Chondrocyte (in vitro differentiated cells): ENCODE results near the gene ARHGAP32. TPM values are rescaled to one million over a fixed set of nuclear protein-coding genes. Genes with fewer than 3 reads are reported as not detected.

ENCODE experiments used
- DNase-seq: peaks from one replicate; pipeline ENCODE4 v3.0.0; 2021; ENCODE audit warnings: mixed read lengths, low spot score
- H3K27ac Mint-ChIP-seq: one replicate; pipeline ENCODE4 v1.8.0; 2021; ENCODE audit warnings: mild to moderate bottlenecking, moderate library complexity, mixed read lengths; ENCODE audit not compliant: unreplicated experiment
- H3K27me3 Mint-ChIP-seq: 2 replicates; pipeline ENCODE4 v1.8.0; 2021; ENCODE audit warnings: low read depth, mixed read lengths
- H3K36me3 Mint-ChIP-seq: 2 replicates; pipeline ENCODE4 v1.8.0; 2021; ENCODE audit warnings: low read depth, mixed read lengths
- H3K4me1 Mint-ChIP-seq: 2 replicates; pipeline ENCODE4 v1.8.0; 2021; ENCODE audit warnings: low read depth, mild to moderate bottlenecking, mixed read lengths
- H3K4me3 Mint-ChIP-seq: one replicate; pipeline ENCODE4 v1.8.0; 2021; ENCODE audit warnings: mild to moderate bottlenecking, moderate library complexity, mixed read lengths; ENCODE audit not compliant: unreplicated experiment
- H3K9me3 Mint-ChIP-seq: 2 replicates; pipeline ENCODE4 v1.8.0; 2021; ENCODE audit warnings: low read depth, mixed read lengths
- total RNA-seq: library from RNA; stranded (reverse); gene quantifications from 3 replicates; pipeline ENCODE4 v1.2.1, GENCODE V29; 2021
- TF ChIP-seq, protein P1 (sequence below): fragments of 200-600 bp; sonication (generic); IDR thresholded peaks from 2 replicates; pipeline ENCODE4 v1.5.0; 2021; ENCODE audit warnings: antibody characterized with exemption, mild to moderate bottlenecking, moderate library complexity

Gene ARHGAP32
- total RNA-seq, 1 donor from 2014 or later = 15.8 TPM

- Mint-ChIP-seq H3K4me3 (no peak overlapping the region), H3K36me3 (peaks cover 2% of the 10 kb centered on the region), H3K4me1 (peaks cover 16% of the 10 kb centered on the region), H3K27me3 (no peaks in the 10 kb centered on the region), H3K27ac (no peak overlapping the region), H3K9me3 (peaks cover 7% of the 10 kb centered on the region)
- no peak for DNase-seq
- TF ChIP-seq, protein P1, sequence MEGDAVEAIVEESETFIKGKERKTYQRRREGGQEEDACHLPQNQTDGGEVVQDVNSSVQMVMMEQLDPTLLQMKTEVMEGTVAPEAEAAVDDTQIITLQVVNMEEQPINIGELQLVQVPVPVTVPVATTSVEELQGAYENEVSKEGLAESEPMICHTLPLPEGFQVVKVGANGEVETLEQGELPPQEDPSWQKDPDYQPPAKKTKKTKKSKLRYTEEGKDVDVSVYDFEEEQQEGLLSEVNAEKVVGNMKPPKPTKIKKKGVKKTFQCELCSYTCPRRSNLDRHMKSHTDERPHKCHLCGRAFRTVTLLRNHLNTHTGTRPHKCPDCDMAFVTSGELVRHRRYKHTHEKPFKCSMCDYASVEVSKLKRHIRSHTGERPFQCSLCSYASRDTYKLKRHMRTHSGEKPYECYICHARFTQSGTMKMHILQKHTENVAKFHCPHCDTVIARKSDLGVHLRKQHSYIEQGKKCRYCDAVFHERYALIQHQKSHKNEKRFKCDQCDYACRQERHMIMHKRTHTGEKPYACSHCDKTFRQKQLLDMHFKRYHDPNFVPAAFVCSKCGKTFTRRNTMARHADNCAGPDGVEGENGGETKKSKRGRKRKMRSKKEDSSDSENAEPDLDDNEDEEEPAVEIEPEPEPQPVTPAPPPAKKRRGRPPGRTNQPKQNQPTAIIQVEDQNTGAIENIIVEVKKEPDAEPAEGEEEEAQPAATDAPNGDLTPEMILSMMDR = no peak
Observed at GRCh38 chr11:129204150-129204838, 12.2 kb upstream of the ARHGAP32 start.

DNA sequence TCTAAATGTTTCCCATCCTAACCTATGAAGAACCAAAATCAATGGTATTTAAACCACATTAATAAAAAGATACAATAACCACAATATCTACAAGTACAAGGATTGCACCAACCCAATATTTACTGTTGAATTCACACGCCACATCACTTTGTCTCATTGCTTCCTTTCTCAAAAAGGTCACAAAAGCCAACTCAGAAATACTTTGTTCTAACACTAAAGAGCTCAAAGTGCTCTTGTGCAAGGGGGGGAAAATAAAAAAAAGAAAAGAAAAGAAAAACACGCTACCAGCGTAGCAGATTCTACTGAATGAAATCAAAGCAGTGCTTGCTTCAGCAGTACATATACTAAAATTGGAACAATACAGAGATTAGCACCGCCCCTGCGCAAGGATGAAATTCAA lies 10.5 kb upstream of the ARHGAP32 start:
- peaks cover 6% of the 10 kb centered on the region for H3K36me3 Mint-ChIP-seq
- H3K4me1 Mint-ChIP-seq = peaks cover under 1% of the 10 kb centered on the region
- no peak overlapping the region for H3K4me3 Mint-ChIP-seq
- H3K27me3 Mint-ChIP-seq = no peaks in the 10 kb centered on the region
- H3K9me3 Mint-ChIP-seq = peaks cover 7% of the 10 kb centered on the region
- TF ChIP-seq, protein P1 = no peak
- DNase-seq = no peak
- no peak overlapping the region for H3K27ac Mint-ChIP-seq

- no peak for DNase-seq
- peaks cover 5% of the 10 kb centered on the region for H3K4me1 Mint-ChIP-seq
- no peaks in the 10 kb centered on the region for H3K27me3 Mint-ChIP-seq
- peaks cover 6% of the 10 kb centered on the region for H3K36me3 Mint-ChIP-seq
- no peak overlapping the region for H3K4me3 Mint-ChIP-seq
- TF ChIP-seq, protein P1 = no peak
- H3K9me3 Mint-ChIP-seq = no peaks in the 10 kb centered on the region
- no peak overlapping the region for H3K27ac Mint-ChIP-seq
Observed at GRCh38 chr11:129195682-129196081, 3.6 kb upstream of the ARHGAP32 start.

DNA sequence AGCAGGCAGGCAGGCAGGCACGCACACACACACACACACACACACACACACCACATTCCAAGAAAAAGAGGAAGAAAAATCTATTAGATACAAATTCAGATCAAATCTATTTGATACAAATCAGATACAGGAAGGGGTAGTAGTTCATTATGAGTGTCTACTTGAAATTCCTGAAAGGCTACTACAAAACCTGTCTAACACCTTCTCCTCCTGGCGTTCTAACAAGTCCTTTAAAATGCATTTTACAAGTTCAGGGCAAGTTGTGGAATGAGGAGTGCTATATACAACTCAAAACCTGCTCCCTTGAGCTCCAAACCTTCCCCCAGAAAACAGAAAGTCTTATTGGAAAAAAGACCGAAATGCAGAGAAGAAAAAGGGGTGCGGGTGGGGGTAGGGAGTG lies 476 bp downstream of the ARHGAP32 start:
- Mint-ChIP-seq H3K36me3 (no peaks in the 10 kb centered on the region), H3K27me3 (no peaks in the 10 kb centered on the region)
- TF ChIP-seq, protein P1 = no peak

DNA sequence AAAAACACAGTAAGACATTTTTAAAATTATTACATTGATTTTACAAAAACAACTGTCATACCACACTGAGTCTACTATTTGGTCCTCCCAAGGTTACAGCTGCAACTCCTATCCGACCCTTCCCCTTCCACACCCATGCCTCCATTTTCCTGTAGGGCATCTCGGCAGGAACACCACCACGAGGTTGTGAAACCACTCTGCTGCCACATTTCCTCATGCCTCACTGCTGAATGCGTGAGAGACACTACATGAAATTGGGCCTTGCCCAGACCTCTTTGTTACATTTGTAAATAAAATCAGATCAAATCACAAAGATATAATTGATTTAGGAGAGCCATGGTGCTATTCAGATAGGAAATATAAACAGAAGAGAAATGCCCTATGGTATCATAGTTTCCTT lies 2.0 kb downstream of the ARHGAP32 start:
- no peak for DNase-seq
- H3K27ac Mint-ChIP-seq = no peak overlapping the region
- H3K9me3 Mint-ChIP-seq = peaks cover 10% of the 10 kb centered on the region
- no peaks in the 10 kb centered on the region for H3K27me3 Mint-ChIP-seq
- TF ChIP-seq, protein P1 = no peak
- peaks cover 3% of the 10 kb centered on the region for H3K36me3 Mint-ChIP-seq
- H3K4me1 Mint-ChIP-seq = peaks cover 5% of the 10 kb centered on the region
- no peak overlapping the region for H3K4me3 Mint-ChIP-seq

More for the DNA sequence above, 476 bp downstream of the ARHGAP32 start:
- Mint-ChIP-seq H3K4me1 (peaks cover 5% of the 10 kb centered on the region), H3K4me3 (no peak overlapping the region), H3K27ac (no peak overlapping the region), H3K9me3 (peaks cover 5% of the 10 kb centered on the region)
- DNase-seq = no peak
